Stomach (tissue), 9 donors: ENCODE data around the gene DDX50. TPM values are rescaled to one million over a fixed set of nuclear protein-coding genes. Genes with fewer than 3 reads are reported as not detected.
"Not testable (repeated sequence)": the region's sequence is repeated elsewhere in the genome, so short reads cannot be mapped to it uniquely, and the experiment has no call there.

Source experiments
- DNase-seq, 2 donors: peaks; one replicate each; pipeline versions ENCODE4 v3.0.0 to v3.0.0-alpha.2; 2013 to 2019
- H3K27ac ChIP-seq, 5 donors: fragments of 200-600 bp in 4 of 5; sonication (generic) in 4 of 5; one replicate each; pipeline ENCODE4 v1.5.1; 2013 to 2019; ENCODE audit warnings: mild to moderate bottlenecking in 1 of 5, moderate library complexity in 1 of 5
- H3K27me3 ChIP-seq, 3 donors: fragments of 200-600 bp; sonication (generic); one replicate each; pipeline ENCODE4 v1.5.1; 2017 to 2019; ENCODE audit warnings: mixed run types in 1 of 3
- H3K36me3 ChIP-seq, 4 donors: fragments of 200-600 bp; sonication (generic); 1 replicate in 3 of 4; 2 replicates in 1 of 4; pipeline ENCODE4 v1.5.1; 2016 to 2019
- H3K4me1 ChIP-seq, 4 donors: fragments of 200-600 bp; sonication (generic); one replicate each; pipeline ENCODE4 v1.5.1; 2016 to 2019
- H3K4me3 ChIP-seq, 4 donors: fragments of 200-600 bp; sonication (generic) in 3 of 4; one replicate each; pipeline ENCODE4 v1.5.1; 2016 to 2019; ENCODE audit warnings: mild to moderate bottlenecking in 1 of 4
- H3K9me3 ChIP-seq, 4 donors: fragments of 200-600 bp; sonication (generic); one replicate each; pipeline ENCODE4 v1.5.1; 2016 to 2019
- CTCF ChIP-seq, 7 experiments: fragments of 450-650 bp in 4 of 7; fragments of 200-600 bp in 3 of 7; sonication (generic) in 3 of 7; IDR thresholded peaks; one replicate each; pipeline ENCODE4 v1.5.1; 2016 to 2019; ENCODE audit warnings: antibody characterized with exemption in 7 of 7, control low read depth in 2 of 7, mild to moderate bottlenecking in 1 of 7
- EP300 ChIP-seq: sonication (generic); formaldehyde crosslinking; IDR thresholded peaks from one replicate; pipeline ENCODE4 v1.6.1; 2017; ENCODE audit warnings: antibody characterized with exemption
- POLR2A ChIP-seq, 4 donors: fragments of 450-650 bp; IDR thresholded peaks; one replicate each; pipeline ENCODE4 v1.6.1; 2016; ENCODE audit warnings: antibody characterized with exemption in 4 of 4, control low read depth in 2 of 4, mild to moderate bottlenecking in 1 of 4, moderate library complexity in 1 of 4
- POLR2AphosphoS5 ChIP-seq, 3 donors: sonication (generic); formaldehyde crosslinking; IDR thresholded peaks; one replicate each; pipeline ENCODE4 v1.6.1; 2016; ENCODE audit warnings: antibody characterized with exemption in 3 of 3
- WGBS, 5 donors: extraction: QIAGEN DNeasy Blood & Tissue Kit in 3 of 5; methylation state at CpG; one replicate each; pipeline versions ENCODE4 v1.1.5 to v1.1.7; 2013 to 2018; 5-methylcytosine and 5-hydroxymethylcytosine counted together
- intact Hi-C: fragments of 100-400 bp; cut with DNase I; formaldehyde crosslinking; loops from one replicate; pipeline ENCODE4 v1.15.1; 2023; ENCODE audit warnings: low total_unique reads
- polyA plus RNA-seq, 3 donors: library from polyadenylated mRNA; stranded (reverse); fragments of 200-250 nt; gene quantifications; one replicate each; pipeline ENCODE4 v1.2.3, GENCODE V29; 2013
- total RNA-seq, 5 donors: library from RNA; depleted of rRNA; stranded (reverse); fragments of >200 nt; gene quantifications; one replicate each; pipeline versions ENCODE4 v1.1.0 to v1.2.3, GENCODE V29; 2014 to 2016
- donor health status: healthy with polysubstance abuse.
- donor health status: Bipolar disorder and iron deficiency.
- donor health status: healthy.

DDX50 gene
- total and polyA plus RNA-seq, 8 donors, result 9.3 to 102 (median 29.0) TPM

- H3K27ac ChIP-seq, result peak overlapping the region in 4 of 5 donors; percentile 96 to 98 (median 96)
- peaks cover 13 to 39% (median 32%) of the 10 kb centered on the region in 4 donors for H3K36me3 ChIP-seq
- no peaks in the 10 kb centered on the region for H3K9me3 ChIP-seq
- TF ChIP-seq POLR2A (IDR thresholded peaks at IDR 0.05), result no peak
- no peak for TF ChIP-seq CTCF (IDR thresholded peaks at IDR 0.05)
- no peak for TF ChIP-seq EP300
- no peak for TF ChIP-seq POLR2AphosphoS5 (IDR thresholded peaks at IDR 0.05)
- H3K27me3 ChIP-seq, result no peaks in the 10 kb centered on the region
- peak overlapping the region; percentile 92 to 97 (median 94) for H3K4me3 ChIP-seq
- intact Hi-C loops, result no loop called here
- no peak for DNase-seq
- H3K4me1 ChIP-seq, result peaks cover 21 to 62% (median 39%) of the 10 kb centered on the region in 4 donors
- 33 to 57% (median 43%) methylated on average over 3 of the region's 3 CpGs for WGBS, 5 donors
Observed at GRCh38 chr10:68957654-68958053, 56.5 kb downstream of the DDX50 start.

- Histone ChIP-seq H3K27me3 (no peaks in the 10 kb centered on the region), H3K4me1 (peaks cover 21 to 59% (median 36%) of the 10 kb centered on the region in 4 donors), H3K36me3 (peaks cover 34 to 62% (median 55%) of the 10 kb centered on the region in 4 donors), H3K27ac (no peak overlapping the region), H3K9me3 (no peaks in the 10 kb centered on the region), H3K4me3 (no peak overlapping the region)
- TF ChIP-seq CTCF (IDR thresholded peaks at IDR 0.05), result no peak
- no peak for TF ChIP-seq EP300
- TF ChIP-seq POLR2A (IDR thresholded peaks at IDR 0.05), result no peak
- TF ChIP-seq POLR2AphosphoS5 (IDR thresholded peaks at IDR 0.05), result no peak
- intact Hi-C loops, result no loop called here
- no peak for DNase-seq
- 86 to 90% (median 88%) methylated on average over 4 of the region's 4 CpGs for WGBS, 5 donors
Observed at GRCh38 chr10:68959695-68960527, 58.8 kb downstream of the DDX50 start.

GRCh38 chr10:68963151-68963550 lies 62.0 kb downstream of the DDX50 start:
- DNase-seq, result no peak
- Histone ChIP-seq H3K36me3 (peaks cover 66 to 94% (median 87%) of the 10 kb centered on the region in 4 donors), H3K27ac (no peak overlapping the region), H3K27me3 (no peaks in the 10 kb centered on the region), H3K4me3 (no peak overlapping the region), H3K4me1 (peaks cover 2 to 38% (median 13%) of the 10 kb centered on the region in 4 donors), H3K9me3 (no peaks in the 10 kb centered on the region)
- no peak for TF ChIP-seq POLR2AphosphoS5 (IDR thresholded peaks at IDR 0.05)
- intact Hi-C loops, result no loop called here
- WGBS, 5 donors, result 86 to 92% (median 92%) methylated on average over 4 of the region's 4 CpGs

GRCh38 chr10:68973975-68974374 lies 72.9 kb downstream of the DDX50 start:
- Histone ChIP-seq H3K9me3 (no peaks in the 10 kb centered on the region), H3K4me3 (no peak overlapping the region), H3K4me1 (no peaks in the 10 kb centered on the region), H3K36me3 (peaks cover 86 to 100% (median 100%) of the 10 kb centered on the region in 4 donors), H3K27ac (no peak overlapping the region), H3K27me3 (no peaks in the 10 kb centered on the region)
- TF ChIP-seq EP300 (no peak), POLR2AphosphoS5 (IDR thresholded peaks at IDR 0.05) (no peak), CTCF (IDR thresholded peaks at IDR 0.05) (no peak)
- WGBS, 5 donors, result 42 to 71% (median 56%) methylated on average over 5 of the region's 5 CpGs
- no peak for DNase-seq
- intact Hi-C loops, result no loop called here

- H3K9me3 ChIP-seq, DNase-seq, intact Hi-C loops, H3K27ac ChIP-seq, H3K4me3 ChIP-seq, H3K27me3 ChIP-seq, H3K4me1 ChIP-seq: not testable (repeated sequence)
- 96 to 100% (median 97%) methylated on average over 4 to 5 of the region's 5 CpGs for WGBS, 5 donors
- H3K36me3 ChIP-seq, result peaks cover 80 to 100% (median 100%) of the 10 kb centered on the region in 4 donors
Observed at GRCh38 chr10:68975936-68976473, 74.9 kb downstream of the DDX50 start.

GRCh38 chr10:68979738-68980137 lies 78.6 kb downstream of the DDX50 start:
- intact Hi-C loops, H3K4me3 ChIP-seq, H3K9me3 ChIP-seq, H3K27ac ChIP-seq, H3K27me3 ChIP-seq, DNase-seq, H3K4me1 ChIP-seq: not testable (repeated sequence)
- peaks cover 64 to 100% (median 99%) of the 10 kb centered on the region in 4 donors for H3K36me3 ChIP-seq
- WGBS, 5 donors, result 80 to 90% (median 82%) methylated on average over 6 of the region's 6 CpGs
